Activated CD8-positive, alpha-beta T cell treated with anti-CD3 and anti-CD28 coated beads for 36 hours (primary cell): Measurements from ENCODE around the gene ATG4D. TPM values are rescaled to one million over a fixed set of nuclear protein-coding genes. Genes with fewer than 3 reads are reported as not detected.

Source experiments
- ATAC-seq: fragments of 200-7000 bp; cut with Tn5 transposase; one replicate; pipeline ENCODE4 v1.10.0; 2021; ENCODE audit warnings: mild to moderate bottlenecking, moderate library complexity
- CTCF ChIA-PET: fragments of 350-600 bp; sonication (Branson Sonifier 250); formaldehyde crosslinking; loops from one replicate; lab custom pipeline; 2021; ENCODE audit warnings: antibody characterized with exemption; lab: Charles Lee
- POLR2A ChIA-PET: fragments of 350-600 bp; sonication (Branson Sonifier 250); formaldehyde crosslinking; loops from one replicate; lab custom pipeline; 2021; ENCODE audit warnings: antibody characterized with exemption; lab: Charles Lee
- DNase-seq: peaks from one replicate; pipeline ENCODE4 v3.0.0-alpha.2; 2020
- H3K27ac Mint-ChIP-seq: one replicate; pipeline ENCODE4 v1.8.0; 2021; ENCODE audit warnings: mild to moderate bottlenecking, mixed read lengths
- H3K27me3 Mint-ChIP-seq: one replicate; pipeline ENCODE4 v1.8.0; 2021; ENCODE audit warnings: mixed read lengths
- H3K36me3 Mint-ChIP-seq: one replicate; pipeline ENCODE4 v1.8.0; 2021; ENCODE audit warnings: low read depth, mixed read lengths
- H3K4me1 Mint-ChIP-seq: one replicate; pipeline ENCODE4 v1.8.0; 2021; ENCODE audit warnings: low read depth, mixed read lengths
- H3K4me3 Mint-ChIP-seq: one replicate; pipeline ENCODE4 v1.8.0; 2021; ENCODE audit warnings: mild to moderate bottlenecking, moderate library complexity, mixed read lengths
- H3K9me3 Mint-ChIP-seq: one replicate; pipeline ENCODE4 v1.8.0; 2021; ENCODE audit warnings: mixed read lengths
- intact Hi-C: fragments of 100-400 bp; cut with micrococcal nuclease; formaldehyde crosslinking; loops from one replicate; pipeline ENCODE4 v1.10.0; 2022
- total RNA-seq, 2 experiments: library from RNA; stranded (reverse); gene quantifications; one replicate each; pipeline ENCODE4 v1.2.3, GENCODE V29; 2021
- TF ChIP-seq, protein P1 (sequence below): fragments of 200-600 bp; IDR thresholded peaks from one replicate; pipeline ENCODE4 v1.8.0; 2022; ENCODE audit warnings: antibody characterized with exemption, mild to moderate bottlenecking

Gene ATG4D
- total RNA-seq = 10 to 100 TPM; 21.7 to 22.5 TPM

DNA sequence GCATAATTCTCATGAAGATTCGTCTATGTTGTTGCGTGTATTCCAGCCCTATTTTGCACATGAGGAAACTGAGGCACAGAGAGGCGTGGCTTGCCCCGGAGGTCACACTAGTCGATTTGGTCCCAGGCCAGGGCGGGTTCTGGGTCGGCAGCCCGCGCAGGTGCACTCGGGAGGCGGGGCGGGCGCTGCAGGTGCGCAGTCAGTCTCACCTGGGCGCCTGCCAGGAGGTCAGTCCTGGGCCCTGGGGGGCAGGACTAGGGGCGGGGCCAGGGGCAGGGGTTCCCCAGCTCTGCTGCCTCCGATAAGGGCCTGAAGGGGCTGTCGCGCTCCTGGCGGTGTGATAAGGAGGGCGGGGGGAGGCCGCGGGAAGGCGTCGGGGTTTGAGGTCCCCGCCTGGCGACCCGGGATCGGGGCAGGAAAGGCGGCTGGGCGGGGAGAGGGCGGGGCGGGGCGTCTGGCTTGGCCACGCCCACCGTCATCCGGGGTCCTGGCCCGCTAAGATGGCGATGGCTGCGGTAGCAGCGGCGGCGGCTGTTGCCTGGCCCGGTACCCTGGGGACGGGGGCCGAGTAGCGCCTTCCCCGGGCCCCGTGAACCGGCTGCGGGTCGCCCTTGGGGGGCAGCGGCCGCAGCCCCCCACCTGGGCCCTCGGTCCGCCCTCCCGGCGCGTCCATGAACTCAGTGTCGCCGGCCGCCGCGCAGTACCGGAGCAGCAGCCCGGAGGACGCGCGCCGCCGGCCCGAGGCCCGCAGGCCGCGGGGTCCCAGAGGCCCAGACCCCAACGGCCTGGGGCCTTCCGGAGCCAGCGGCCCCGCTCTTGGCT lies at the start of gene ATG4D:
ATG4D (plus strand) TSS at position 485 of the 822 bp plus-strand sequence; CDS start at position 672, 187 bp downstream.
- TF ChIP-seq, protein P1, sequence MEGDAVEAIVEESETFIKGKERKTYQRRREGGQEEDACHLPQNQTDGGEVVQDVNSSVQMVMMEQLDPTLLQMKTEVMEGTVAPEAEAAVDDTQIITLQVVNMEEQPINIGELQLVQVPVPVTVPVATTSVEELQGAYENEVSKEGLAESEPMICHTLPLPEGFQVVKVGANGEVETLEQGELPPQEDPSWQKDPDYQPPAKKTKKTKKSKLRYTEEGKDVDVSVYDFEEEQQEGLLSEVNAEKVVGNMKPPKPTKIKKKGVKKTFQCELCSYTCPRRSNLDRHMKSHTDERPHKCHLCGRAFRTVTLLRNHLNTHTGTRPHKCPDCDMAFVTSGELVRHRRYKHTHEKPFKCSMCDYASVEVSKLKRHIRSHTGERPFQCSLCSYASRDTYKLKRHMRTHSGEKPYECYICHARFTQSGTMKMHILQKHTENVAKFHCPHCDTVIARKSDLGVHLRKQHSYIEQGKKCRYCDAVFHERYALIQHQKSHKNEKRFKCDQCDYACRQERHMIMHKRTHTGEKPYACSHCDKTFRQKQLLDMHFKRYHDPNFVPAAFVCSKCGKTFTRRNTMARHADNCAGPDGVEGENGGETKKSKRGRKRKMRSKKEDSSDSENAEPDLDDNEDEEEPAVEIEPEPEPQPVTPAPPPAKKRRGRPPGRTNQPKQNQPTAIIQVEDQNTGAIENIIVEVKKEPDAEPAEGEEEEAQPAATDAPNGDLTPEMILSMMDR = no peak
- H3K4me1 Mint-ChIP-seq = peaks cover 9% of the 10 kb centered on the region
- ATAC-seq (peak; percentile 84), DNase-seq (peak; percentile 80)
- peaks cover 13% of the 10 kb centered on the region for H3K27me3 Mint-ChIP-seq
- ChIA-PET POLR2A (interaction anchor here (1.0 to 1.8 kb wide), 5 partner anchors 9 to 109 kb away, joined by 3 to 11 read pairs (median 7); no protein-coding TSS in a partner anchor), CTCF (interaction anchor here (0.7 to 3.0 kb wide), 5 partner anchors 27 to 157 kb away, joined by 3 to 28 read pairs (median 3); partner anchors contain the start of genes CDKN2D, QTRT1 and S1PR5)
- H3K4me3 Mint-ChIP-seq = peak within 1 kb of the TSS; percentile 81
- no peaks in the 10 kb centered on the region for H3K9me3 Mint-ChIP-seq
- intact Hi-C loops = no loop called here
- peak within 1 kb of the TSS; percentile 79 for H3K27ac Mint-ChIP-seq
- peaks cover 4% of the 10 kb centered on the region for H3K36me3 Mint-ChIP-seq

DNA sequence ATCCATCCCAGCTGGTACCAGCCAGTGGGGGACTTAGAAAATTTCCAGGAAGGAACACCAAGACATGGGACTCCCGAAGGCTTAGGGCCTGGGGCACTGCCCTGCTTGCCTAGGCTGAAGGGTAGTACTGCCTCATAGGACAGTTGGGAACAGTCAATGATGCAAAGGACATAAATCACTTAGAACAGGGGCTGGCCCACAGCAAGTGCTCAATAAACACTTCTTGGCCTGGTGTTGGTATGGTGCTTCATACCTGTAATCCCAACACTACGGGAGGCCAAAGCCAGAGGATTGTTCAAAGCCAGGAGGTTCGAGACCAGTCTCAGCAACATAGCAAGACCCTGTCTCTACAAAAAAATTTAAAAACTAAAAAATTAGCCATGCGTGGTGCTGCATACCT lies 46.3 kb upstream of the ATG4D start:
- H3K36me3 Mint-ChIP-seq = peaks cover 31% of the 10 kb centered on the region
- peak overlapping the region; percentile 55 for H3K27ac Mint-ChIP-seq
- ChIA-PET POLR2A (no interaction called here), CTCF (interaction anchor here (2.9 kb wide), 1 partner anchor 14 kb away, joined by 9 read pairs; no protein-coding TSS in a partner anchor)
- intact Hi-C loops = no loop called here
- ATAC-seq = no peak
- no peak overlapping the region for H3K4me3 Mint-ChIP-seq
- DNase-seq = no peak
- peaks cover 27% of the 10 kb centered on the region for H3K4me1 Mint-ChIP-seq
- TF ChIP-seq, protein P1 = no peak
- no peaks in the 10 kb centered on the region for H3K9me3 Mint-ChIP-seq
- no peaks in the 10 kb centered on the region for H3K27me3 Mint-ChIP-seq

DNA sequence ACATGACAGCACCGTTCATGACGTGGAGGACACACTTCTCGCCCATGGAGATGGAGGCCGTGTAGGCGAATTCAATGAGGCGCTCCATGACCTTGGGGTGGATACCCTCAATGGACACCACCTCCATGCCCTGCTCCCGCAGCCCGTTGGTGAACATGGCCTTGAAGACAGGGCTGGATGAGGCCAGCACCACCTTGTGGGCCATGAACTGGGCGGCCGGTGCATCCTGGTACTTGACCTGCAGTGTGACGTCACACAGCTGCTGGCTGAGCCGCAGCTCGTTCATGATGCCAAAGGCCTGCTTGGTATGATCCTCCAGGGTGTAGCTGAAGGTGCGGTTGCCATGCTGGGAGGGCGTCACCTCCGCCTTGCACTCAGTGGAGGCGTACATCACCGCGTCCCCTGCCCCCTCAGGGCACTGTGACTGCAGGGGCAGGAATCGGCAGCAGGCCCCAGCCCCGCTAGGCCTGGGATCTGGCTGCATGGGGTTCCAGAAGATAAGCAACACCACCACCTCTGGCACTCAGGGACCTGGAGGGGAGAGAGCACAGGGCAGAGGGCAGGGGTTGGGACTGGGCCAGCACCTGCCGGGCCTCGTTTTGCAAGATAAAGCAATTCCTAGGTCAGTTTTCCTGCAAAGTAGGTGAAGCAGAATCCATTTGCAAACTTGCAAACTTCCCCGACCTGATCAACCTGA lies 44.0 kb upstream of the ATG4D start:
- no peaks in the 10 kb centered on the region for H3K27me3 Mint-ChIP-seq
- peak overlapping the region; percentile 35 for H3K27ac Mint-ChIP-seq
- ChIA-PET POLR2A (interaction anchor here (0.6 to 1.7 kb wide), 3 partner anchors 38 to 201 kb away, joined by 3 read pairs; partner anchors contain the start of gene QTRT1), CTCF (interaction anchor here (1.0 to 1.7 kb wide), 3 partner anchors 9 to 81 kb away, joined by 3 to 5 read pairs (median 4); no protein-coding TSS in a partner anchor)
- intact Hi-C loops = no loop called here
- TF ChIP-seq, protein P1 = no peak
- H3K4me3 Mint-ChIP-seq = peak overlapping the region; percentile 51
- DNase-seq = no peak
- H3K4me1 Mint-ChIP-seq = peaks cover 27% of the 10 kb centered on the region
- no peaks in the 10 kb centered on the region for H3K9me3 Mint-ChIP-seq
- H3K36me3 Mint-ChIP-seq = peaks cover 26% of the 10 kb centered on the region
- no peak for ATAC-seq

DNA sequence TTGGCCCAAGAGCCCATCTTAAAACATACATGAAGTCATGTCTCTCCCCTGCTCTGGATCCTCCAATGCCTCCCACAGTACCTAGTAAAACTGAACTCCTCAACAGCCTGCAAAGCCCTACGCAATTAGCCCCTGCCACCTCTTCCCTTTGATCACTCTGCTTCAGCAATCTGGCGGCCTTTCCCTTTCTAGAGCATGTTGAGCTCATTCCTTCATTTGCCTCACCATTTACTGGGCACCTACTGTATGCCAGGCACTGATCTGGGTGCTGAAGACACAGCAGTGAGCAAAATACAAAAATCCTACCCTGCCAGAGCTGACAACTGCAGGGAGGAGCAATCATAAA lies 43.5 kb upstream of the ATG4D start:
- Mint-ChIP-seq H3K27me3 (no peaks in the 10 kb centered on the region), H3K27ac (peak overlapping the region; percentile 35), H3K4me1 (peaks cover 27% of the 10 kb centered on the region), H3K36me3 (peaks cover 26% of the 10 kb centered on the region), H3K9me3 (no peaks in the 10 kb centered on the region), H3K4me3 (peak overlapping the region; percentile 51)
- TF ChIP-seq, protein P1 = no peak
- ChIA-PET POLR2A (interaction anchor here (0.7 to 1.7 kb wide), 2 partner anchors 67 to 201 kb away, joined by 3 read pairs; partner anchors contain the start of gene QTRT1), CTCF (interaction anchor here (1.0 to 1.7 kb wide), 7 partner anchors 8 to 144 kb away, joined by 3 to 5 read pairs (median 3); no protein-coding TSS in a partner anchor)
- no peak for ATAC-seq
- no peak for DNase-seq
- intact Hi-C loops = no loop called here
